Stimulated activated CD4-positive, alpha-beta T cell treated with anti-CD3 and anti-CD28 coated beads, TNF-alpha, amount 100 ng/mL, for 1 hour (primary cell): ENCODE data around the gene TEPSIN.

Source experiments
- DNase-seq, 3 donors: peaks; one replicate each; pipeline ENCODE4 v3.0.0-alpha.2; 2020; ENCODE audit warnings: low read depth in 3 of 3, low spot score in 1 of 3

TEPSIN gene

GRCh38 chr17:81221842-81222619 lies 16.8 kb downstream of the TEPSIN start:
- DNase-seq: no peak

GRCh38 chr17:81221371-81221841 lies 17.4 kb downstream of the TEPSIN start:
- no peak for DNase-seq

GRCh38 chr17:81219476-81220180 lies 19.2 kb downstream of the TEPSIN start:
- no peak for DNase-seq

GRCh38 chr17:81218991-81219390 lies 19.9 kb downstream of the TEPSIN start:
- DNase-seq: no peak

GRCh38 chr17:81218459-81218858 lies 20.4 kb downstream of the TEPSIN start:
- DNase-seq: no peak

GRCh38 chr17:81217491-81217890 lies 21.4 kb downstream of the TEPSIN start:
- DNase-seq: no peak

GRCh38 chr17:81213978-81214377 lies 24.9 kb downstream of the TEPSIN start:
- DNase-seq: no peak

GRCh38 chr17:81212365-81212764 lies 26.5 kb downstream of the TEPSIN start:
- DNase-seq: no peak

- no peak for DNase-seq
These were observed 28.0 kb downstream of the TEPSIN start for GRCh38 chr17:81210868-81211267.

GRCh38 chr17:81210466-81210865 lies 28.4 kb downstream of the TEPSIN start:
- no peak for DNase-seq

- DNase-seq: no peak
These were observed 29.7 kb downstream of the TEPSIN start for GRCh38 chr17:81209141-81209540.

- no peak for DNase-seq
These were observed 30.2 kb downstream of the TEPSIN start for GRCh38 chr17:81208651-81209050.

GRCh38 chr17:81207610-81208581 lies 31.0 kb downstream of the TEPSIN start:
- no peak for DNase-seq

- DNase-seq: no peak
These were observed 32.2 kb downstream of the TEPSIN start for GRCh38 chr17:81206657-81207056.

GRCh38 chr17:81206166-81206565 lies 32.7 kb downstream of the TEPSIN start:
- no peak for DNase-seq

- DNase-seq: no peak
These were observed 34.3 kb downstream of the TEPSIN start for GRCh38 chr17:81204578-81204977.

- no peak for DNase-seq
These were observed 35.7 kb downstream of the TEPSIN start for GRCh38 chr17:81203136-81203535.

GRCh38 chr17:81202318-81202717 lies 36.5 kb downstream of the TEPSIN start:
- no peak for DNase-seq

GRCh38 chr17:81200695-81201580 lies 37.9 kb downstream of the TEPSIN start:
- DNase-seq: no peak

- no peak for DNase-seq
These were observed 38.7 kb downstream of the TEPSIN start for GRCh38 chr17:81200201-81200600.
